Right lobe of liver (tissue), 6 donors: ENCODE data around the gene LRP10. TPM values are rescaled to one million over a fixed set of nuclear protein-coding genes. Genes with fewer than 3 reads are reported as not detected.
"Not testable (repeated sequence)": the region's sequence is repeated elsewhere in the genome, so short reads cannot be mapped to it uniquely, and the experiment has no call there.

Experiments
- ATAC-seq, 4 donors: fragments of 200-7000 bp; cut with Tn5 transposase; one replicate each; pipeline ENCODE4 v1.9.1; 2020; ENCODE audit warnings: mild to moderate bottlenecking in 4 of 4, moderate library complexity in 4 of 4
- DNase-seq, 3 donors: peaks; one replicate each; pipeline ENCODE4 v3.0.0-alpha.2; 2020
- H3K27ac ChIP-seq, 3 donors: fragments of 200-600 bp; one replicate each; pipeline ENCODE4 v1.8.0; 2022
- H3K27me3 ChIP-seq, 2 donors: fragments of 200-600 bp; one replicate each; pipeline ENCODE4 v1.8.0; 2022
- H3K36me3 ChIP-seq, 4 donors: fragments of 200-600 bp; sonication (generic) in 1 of 4; one replicate each; pipeline versions ENCODE4 v1.5.1 to v1.8.0; 2017 to 2022; ENCODE audit warnings: control low read depth in 1 of 4
- H3K4me1 ChIP-seq, 4 donors: fragments of 200-600 bp; sonication (generic) in 1 of 4; one replicate each; pipeline versions ENCODE4 v1.5.1 to v1.8.0; 2017 to 2022; ENCODE audit warnings: control low read depth in 1 of 4
- H3K4me3 ChIP-seq, 3 donors: fragments of 200-600 bp; one replicate each; pipeline ENCODE4 v1.8.0; 2022
- H3K9me3 ChIP-seq, 4 donors: fragments of 200-600 bp; sonication (generic) in 1 of 4; one replicate each; pipeline versions ENCODE4 v1.5.1 to v1.8.0; 2017 to 2022; ENCODE audit warnings: control low read depth in 1 of 4
- POLR2A ChIP-seq: fragments of 450-650 bp; IDR thresholded peaks from one replicate; pipeline ENCODE4 v1.6.1; 2017; ENCODE audit warnings: antibody characterized with exemption, mild to moderate bottlenecking
- WGBS: methylation state at CpG from one replicate; pipeline ENCODE4 v1.1.6; 2018; ENCODE audit warnings: low coverage, low lambda C conversion rate; ENCODE audit not compliant: insufficient coverage; ENCODE audit errors: missing lambda C conversion rate; 5-methylcytosine and 5-hydroxymethylcytosine counted together
- intact Hi-C, 2 donors: fragments of 100-400 bp; cut with DNase I; formaldehyde crosslinking; loops; one replicate each; pipeline versions ENCODE4 v1.11.2 to v1.14.1; 2022
- total RNA-seq, 6 experiments: library from RNA; depleted of rRNA in 2 of 6; stranded (reverse); fragments of >200 nt in 2 of 6; fragmentation: NEBNext Ultra II Directional in 3 of 6; extraction: Animal tissue kit (Norgen Biotek cat#: 25700) in 3 of 6; gene quantifications; one replicate each; pipeline versions ENCODE4 v1.1.0 to v1.2.4, GENCODE V29; 2016 to 2023
- TF ChIP-seq, protein P1 (sequence below), 4 donors: fragments of 200-600 bp in 3 of 4; fragments of 450-650 bp in 1 of 4; IDR thresholded peaks; one replicate each; pipeline versions ENCODE4 v1.5.1 to v1.8.0; 2016 to 2022; ENCODE audit warnings: antibody characterized with exemption in 4 of 4, mild to moderate bottlenecking in 2 of 4
- donor health status: DM: no; HTN: yes; CAD: no.
- donor health status: DM: no; HTN: no; CAD: no.
- donor health status: DM: no; HTN: no; CAD: no.
- donor health status: DM: no; HTN: yes; CAD: no.
- donor health status: DM: no; HTN: yes; CAD: no.

LRP10 gene
- total RNA-seq, 6 experiments from 2014 or later, result 31.0 to 54.5 (median 44.6) TPM

DNA sequence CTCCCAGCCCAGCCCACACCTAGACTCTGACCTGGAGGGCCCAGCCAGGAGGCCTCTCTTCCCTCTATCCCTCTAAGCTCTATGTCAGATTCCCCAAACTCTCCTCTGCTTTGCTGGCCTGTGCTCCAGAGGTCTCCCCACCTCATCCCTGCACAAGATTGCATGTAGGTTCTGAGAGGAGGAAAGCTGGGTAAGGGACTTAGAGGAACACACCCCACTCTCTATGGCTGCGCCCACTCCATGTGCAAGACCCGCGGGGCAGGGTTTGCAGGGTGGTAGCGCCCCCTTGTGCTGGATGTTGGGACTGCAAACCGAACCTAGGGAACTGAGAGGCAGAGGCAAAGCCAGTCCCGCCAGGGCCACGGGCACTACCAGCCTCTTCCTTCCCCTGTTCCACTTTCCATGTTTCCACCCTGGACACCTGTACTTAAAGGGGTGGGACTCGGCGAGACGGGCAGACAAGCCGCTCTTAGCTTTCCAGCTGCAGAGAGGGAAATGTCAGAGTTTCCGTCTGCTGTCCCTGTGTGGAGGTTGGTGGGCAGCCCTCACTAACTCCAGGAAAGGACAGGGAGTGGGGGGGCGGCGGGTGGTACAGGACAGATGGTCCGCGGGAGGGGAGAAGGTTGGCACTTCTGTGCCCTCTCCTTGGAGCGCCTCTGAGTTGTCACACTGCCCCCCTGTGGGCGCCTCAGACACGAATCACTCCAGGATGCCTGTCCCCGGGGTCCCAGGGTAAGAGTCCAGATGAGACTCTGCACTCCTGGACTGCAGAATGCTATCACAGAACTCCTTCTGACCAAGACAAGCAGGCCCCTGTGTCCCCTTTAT lies 18.4 kb upstream of the LRP10 start:
- intact Hi-C loops, result no loop called here
- peak overlapping the region; percentile 63 to 74 (median 72) for H3K27ac ChIP-seq
- H3K4me3 ChIP-seq, result peak overlapping the region; percentile 41 to 58 (median 46)
- H3K9me3 ChIP-seq, result no peaks in the 10 kb centered on the region
- H3K27me3 ChIP-seq, result no peaks in the 10 kb centered on the region
- no peaks in the 10 kb centered on the region for H3K36me3 ChIP-seq
- no peaks in the 10 kb centered on the region for H3K4me1 ChIP-seq
- TF ChIP-seq, protein P1, sequence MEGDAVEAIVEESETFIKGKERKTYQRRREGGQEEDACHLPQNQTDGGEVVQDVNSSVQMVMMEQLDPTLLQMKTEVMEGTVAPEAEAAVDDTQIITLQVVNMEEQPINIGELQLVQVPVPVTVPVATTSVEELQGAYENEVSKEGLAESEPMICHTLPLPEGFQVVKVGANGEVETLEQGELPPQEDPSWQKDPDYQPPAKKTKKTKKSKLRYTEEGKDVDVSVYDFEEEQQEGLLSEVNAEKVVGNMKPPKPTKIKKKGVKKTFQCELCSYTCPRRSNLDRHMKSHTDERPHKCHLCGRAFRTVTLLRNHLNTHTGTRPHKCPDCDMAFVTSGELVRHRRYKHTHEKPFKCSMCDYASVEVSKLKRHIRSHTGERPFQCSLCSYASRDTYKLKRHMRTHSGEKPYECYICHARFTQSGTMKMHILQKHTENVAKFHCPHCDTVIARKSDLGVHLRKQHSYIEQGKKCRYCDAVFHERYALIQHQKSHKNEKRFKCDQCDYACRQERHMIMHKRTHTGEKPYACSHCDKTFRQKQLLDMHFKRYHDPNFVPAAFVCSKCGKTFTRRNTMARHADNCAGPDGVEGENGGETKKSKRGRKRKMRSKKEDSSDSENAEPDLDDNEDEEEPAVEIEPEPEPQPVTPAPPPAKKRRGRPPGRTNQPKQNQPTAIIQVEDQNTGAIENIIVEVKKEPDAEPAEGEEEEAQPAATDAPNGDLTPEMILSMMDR (IDR thresholded peaks at IDR 0.05), result peak; percentile 83 to 98 (median 90)
- no peak for TF ChIP-seq POLR2A
- ATAC-seq (peak; percentile 87 to 94 (median 94)), DNase-seq (peak; percentile 87 to 90 (median 88))
- WGBS, result 0% methylated on average over 12 of the region's 20 CpGs

DNA sequence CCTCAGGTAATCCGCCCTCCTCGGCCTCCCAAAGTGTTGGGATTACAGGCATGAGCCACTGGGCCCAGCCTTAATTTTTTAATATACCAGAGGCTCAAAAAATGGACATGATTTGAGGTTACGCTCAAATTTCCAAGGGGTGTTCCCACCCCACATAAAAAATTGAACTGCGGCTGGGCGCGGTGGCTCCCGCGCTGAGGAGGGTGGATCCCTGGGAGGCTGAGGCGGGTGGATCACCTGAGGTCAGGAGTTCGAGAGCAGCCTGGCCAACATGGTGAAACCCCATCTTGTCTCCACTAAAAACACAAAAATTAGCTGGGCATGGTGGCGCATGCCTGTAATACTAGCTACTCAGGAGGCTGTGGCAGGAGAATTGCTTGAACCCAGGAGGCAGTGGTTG lies 17.2 kb upstream of the LRP10 start:
- H3K27me3 ChIP-seq, ATAC-seq, H3K4me1 ChIP-seq, H3K36me3 ChIP-seq, H3K27ac ChIP-seq, H3K4me3 ChIP-seq, H3K9me3 ChIP-seq, intact Hi-C loops: not testable (repeated sequence)
- WGBS, result 93% methylated on average over 10 of the region's 11 CpGs
- peak in 1 of 3 donors; percentile 35 for DNase-seq

- intact Hi-C loops, result no loop called here
- TF ChIP-seq, protein P1 (IDR thresholded peaks at IDR 0.05), result no peak
- no peak for TF ChIP-seq POLR2A
- DNase-seq (no peak), ATAC-seq (no peak)
- WGBS, result 84% methylated on average over 6 of the region's 8 CpGs
- Histone ChIP-seq H3K27ac (no peak overlapping the region), H3K27me3 (no peaks in the 10 kb centered on the region), H3K9me3 (no peaks in the 10 kb centered on the region), H3K4me3 (no peak overlapping the region), H3K4me1 (no peaks in the 10 kb centered on the region), H3K36me3 (no peaks in the 10 kb centered on the region)
Observed at GRCh38 chr14:22854963-22855724, 16.4 kb upstream of the LRP10 start.

GRCh38 chr14:22856428-22856827 lies 15.1 kb upstream of the LRP10 start:
- intact Hi-C loops, result no loop called here
- no peak for ATAC-seq

GRCh38 chr14:22860377-22860776 lies 11.2 kb upstream of the LRP10 start:
- intact Hi-C loops, H3K4me3 ChIP-seq, H3K27ac ChIP-seq, H3K4me1 ChIP-seq, ATAC-seq, H3K27me3 ChIP-seq, H3K36me3 ChIP-seq, H3K9me3 ChIP-seq: not testable (repeated sequence)
- 76% methylated on average over 2 of the region's 3 CpGs for WGBS
- DNase-seq, result peak in 1 of 3 donors; percentile 4

More at GRCh38 chr14:22856428-22856827, 15.1 kb upstream of the LRP10 start:
- peak in 1 of 3 donors; percentile 1 for DNase-seq
- Histone ChIP-seq H3K4me1 (no peaks in the 10 kb centered on the region), H3K27ac (no peak overlapping the region), H3K36me3 (no peaks in the 10 kb centered on the region), H3K9me3 (no peaks in the 10 kb centered on the region), H3K27me3 (no peaks in the 10 kb centered on the region), H3K4me3 (no peak overlapping the region)
- no peak for TF ChIP-seq POLR2A
- TF ChIP-seq, protein P1 (IDR thresholded peaks at IDR 0.05), result no peak
- 88% methylated on average over 5 of the region's 5 CpGs for WGBS
